Neural cell (in vitro differentiated cells): ENCODE measurements around the gene TMEM131L. TPM values are rescaled to one million over a fixed set of nuclear protein-coding genes. Genes with fewer than 3 reads are reported as not detected.
"Not testable (repeated sequence)": the region's sequence is repeated elsewhere in the genome, so short reads cannot be mapped to it uniquely, and the experiment has no call there.

Experiments used
- H2AFZ ChIP-seq: fragments of 200-600, 300-800 bp; sonication (generic), shearing (Covaris generic); 2 replicates; pipeline ENCODE4 v1.6.0; 2014; ENCODE audit warnings: low read depth, mild to moderate bottlenecking, antibody characterized with exemption, low read length, moderate library complexity
- H3F3A ChIP-seq: fragments of 200-600 bp; shearing (Covaris generic); 2 replicates; pipeline ENCODE4 v1.6.1; 2016; ENCODE audit warnings: mild to moderate bottlenecking, moderate library complexity, mixed read lengths, antibody characterized with exemption, low read length; ENCODE audit not compliant: insufficient read depth, poor library complexity, severe bottlenecking
- H3K27ac ChIP-seq: fragments of 200-600, 300-800 bp; sonication (generic), shearing (Covaris generic); 2 replicates; pipeline ENCODE4 v1.5.1; 2014; ENCODE audit warnings: mild to moderate bottlenecking, low read length, moderate library complexity
- H3K27me3 ChIP-seq: fragments of 300-800, 200-600 bp; sonication (generic), shearing (Covaris generic); 2 replicates; pipeline ENCODE4 v1.6.0; 2014; ENCODE audit warnings: mild to moderate bottlenecking, low read depth, low read length, moderate library complexity; ENCODE audit not compliant: insufficient read depth
- H3K36me3 ChIP-seq: fragments of 300-800, 200-600 bp; sonication (generic), shearing (Covaris generic); 2 replicates; pipeline ENCODE4 v1.5.1; 2014; ENCODE audit warnings: mild to moderate bottlenecking, antibody characterized with exemption, low read length, moderate library complexity; ENCODE audit not compliant: insufficient read depth
- H3K4me2 ChIP-seq: fragments of 300-800, 200-600 bp; sonication (generic), shearing (Covaris generic); 2 replicates; pipeline ENCODE4 v1.6.0; 2014; ENCODE audit warnings: mild to moderate bottlenecking, low read length
- H3K4me3 ChIP-seq: fragments of 300-800, 200-600 bp; sonication (generic), shearing (Covaris generic); 2 replicates; pipeline ENCODE4 v1.5.1; 2014; ENCODE audit warnings: mild to moderate bottlenecking, low read length, moderate library complexity
- H3K79me2 ChIP-seq: fragments of 200-600 bp; shearing (Covaris generic); replicated peaks from 2 replicates; pipeline ENCODE4 v1.6.0; 2014; ENCODE audit warnings: mild to moderate bottlenecking, low read length, moderate library complexity; ENCODE audit not compliant: insufficient read depth
- H3K9ac ChIP-seq: fragments of 300-800, 200-600 bp; sonication (generic), shearing (Covaris generic); 2 replicates; pipeline ENCODE4 v1.6.1; 2016; ENCODE audit warnings: mild to moderate bottlenecking, low read length, mixed read lengths
- H3K9me2 ChIP-seq: fragments of 200-600 bp; shearing (Covaris generic); 2 replicates; pipeline ENCODE4 v1.6.1; 2016; ENCODE audit warnings: mild to moderate bottlenecking, low read length, mixed read lengths; ENCODE audit not compliant: insufficient read depth
- H3K9me3 ChIP-seq: fragments of 200-600, 300-800 bp; sonication (generic), shearing (Covaris generic); 2 replicates; pipeline ENCODE4 v1.6.1; 2016; ENCODE audit warnings: mild to moderate bottlenecking, mixed run types, low read length, moderate library complexity, mixed read lengths
- H4K20me1 ChIP-seq: fragments of 200-600 bp; shearing (Covaris generic); 2 replicates; pipeline ENCODE4 v1.6.1; 2016; ENCODE audit warnings: mild to moderate bottlenecking, mixed run types; ENCODE audit not compliant: insufficient read depth
- EP300 ChIP-seq: fragments of 450-650 bp; conservative IDR thresholded peaks from 2 replicates; pipeline ENCODE4 v1.6.1; 2014; ENCODE audit warnings: antibody characterized with exemption, mild to moderate bottlenecking, moderate library complexity; ENCODE audit not compliant: poor library complexity, severe bottlenecking
- EZH2 ChIP-seq: fragments of 200-600, 300-800 bp; shearing (Covaris generic), sonication (generic); IDR thresholded peaks from 2 replicates; pipeline ENCODE4 v1.6.1; 2014; ENCODE audit warnings: antibody characterized with exemption, low read length, borderline replicate concordance, mild to moderate bottlenecking; ENCODE audit not compliant: insufficient read depth, poor library complexity, severe bottlenecking
- MXI1 ChIP-seq: fragments of 450-650 bp; conservative IDR thresholded peaks from 2 replicates; pipeline ENCODE4 v1.6.1; 2014; ENCODE audit warnings: antibody characterized with exemption, mild to moderate bottlenecking; ENCODE audit not compliant: poor library complexity, severe bottlenecking
- POLR2AphosphoS5 ChIP-seq: IDR thresholded peaks from 2 replicates; pipeline ENCODE4 v1.6.1; 2012
- RAD21 ChIP-seq: fragments of 450-650 bp; conservative IDR thresholded peaks from 2 replicates; pipeline ENCODE4 v1.6.1; 2014; ENCODE audit warnings: antibody characterized with exemption, mild to moderate bottlenecking, moderate library complexity
- REST ChIP-seq: IDR thresholded peaks from 2 replicates; pipeline ENCODE4 v1.6.1; 2012; ENCODE audit warnings: borderline replicate concordance
- SMC3 ChIP-seq: fragments of 450-650 bp; conservative IDR thresholded peaks from 2 replicates; pipeline ENCODE4 v1.6.1; 2014; ENCODE audit warnings: antibody characterized with exemption, mild to moderate bottlenecking, moderate library complexity; ENCODE audit not compliant: poor library complexity
- TAF1 ChIP-seq: IDR thresholded peaks from 2 replicates; pipeline ENCODE4 v1.6.1; 2012; ENCODE audit warnings: low read depth
- polyA plus RNA-seq: library from polyadenylated mRNA; depleted of rRNA; stranded (reverse); fragments of >200 nt; gene quantifications from 2 replicates; pipeline ENCODE4 v1.2.3, GENCODE V29; 2014
- TF ChIP-seq, protein P1 (sequence below): fragments of 450-650 bp; IDR thresholded peaks from 2 replicates; pipeline ENCODE4 v1.5.1; 2014; ENCODE audit warnings: antibody characterized with exemption, mild to moderate bottlenecking, moderate library complexity; ENCODE audit not compliant: poor library complexity, severe bottlenecking

The TMEM131L gene
- polyA plus RNA-seq, 1 donor from 2014 or later = 11.1 TPM

DNA sequence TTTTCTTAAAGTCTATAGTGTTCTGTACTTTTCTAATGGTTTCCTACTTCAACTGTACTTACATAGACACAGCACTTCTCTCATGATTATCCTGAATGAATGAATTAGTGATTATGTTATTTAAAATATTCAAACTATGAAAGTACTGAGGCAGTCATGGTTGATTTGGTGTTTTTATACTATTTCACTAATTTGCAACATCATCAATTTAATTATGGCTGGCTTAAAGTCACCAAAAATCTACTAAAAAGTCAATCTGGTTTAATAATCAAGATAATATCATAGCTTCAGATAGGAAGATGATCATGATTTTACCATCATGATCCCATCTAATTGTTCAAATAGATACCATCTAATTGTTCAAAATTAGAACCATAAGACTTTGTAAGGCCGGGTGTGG lies 16.8 kb upstream of the TMEM131L start:
- Histone ChIP-seq H3K79me2 (no peaks in the 10 kb centered on the region), H3K9me2 (no peaks in the 10 kb centered on the region), H3K27ac (no peak overlapping the region), H3K4me2 (no peak overlapping the region), H3K9ac (no peak overlapping the region), H4K20me1 (no peaks in the 10 kb centered on the region), H3K9me3 (no peaks in the 10 kb centered on the region), H3F3A (no peaks in the 10 kb centered on the region), H3K4me3 (no peak overlapping the region), H2AFZ (no peak overlapping the region), H3K36me3 (no peaks in the 10 kb centered on the region), H3K27me3 (no peaks in the 10 kb centered on the region)
- TF ChIP-seq REST (no peak), EZH2 (no peak), MXI1 (no peak), SMC3 (no peak), RAD21 (no peak), TAF1 (no peak), POLR2AphosphoS5 (no peak), EP300 (no peak)
- TF ChIP-seq, protein P1, sequence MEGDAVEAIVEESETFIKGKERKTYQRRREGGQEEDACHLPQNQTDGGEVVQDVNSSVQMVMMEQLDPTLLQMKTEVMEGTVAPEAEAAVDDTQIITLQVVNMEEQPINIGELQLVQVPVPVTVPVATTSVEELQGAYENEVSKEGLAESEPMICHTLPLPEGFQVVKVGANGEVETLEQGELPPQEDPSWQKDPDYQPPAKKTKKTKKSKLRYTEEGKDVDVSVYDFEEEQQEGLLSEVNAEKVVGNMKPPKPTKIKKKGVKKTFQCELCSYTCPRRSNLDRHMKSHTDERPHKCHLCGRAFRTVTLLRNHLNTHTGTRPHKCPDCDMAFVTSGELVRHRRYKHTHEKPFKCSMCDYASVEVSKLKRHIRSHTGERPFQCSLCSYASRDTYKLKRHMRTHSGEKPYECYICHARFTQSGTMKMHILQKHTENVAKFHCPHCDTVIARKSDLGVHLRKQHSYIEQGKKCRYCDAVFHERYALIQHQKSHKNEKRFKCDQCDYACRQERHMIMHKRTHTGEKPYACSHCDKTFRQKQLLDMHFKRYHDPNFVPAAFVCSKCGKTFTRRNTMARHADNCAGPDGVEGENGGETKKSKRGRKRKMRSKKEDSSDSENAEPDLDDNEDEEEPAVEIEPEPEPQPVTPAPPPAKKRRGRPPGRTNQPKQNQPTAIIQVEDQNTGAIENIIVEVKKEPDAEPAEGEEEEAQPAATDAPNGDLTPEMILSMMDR = no peak

GRCh38 chr4:153450544-153450917 lies 15.6 kb upstream of the TMEM131L start:
- H3K79me2 ChIP-seq = no peaks in the 10 kb centered on the region
- no peak overlapping the region for H2AFZ ChIP-seq
- no peak overlapping the region for H3K9ac ChIP-seq
- no peaks in the 10 kb centered on the region for H3K9me3 ChIP-seq
- H3F3A ChIP-seq = no peaks in the 10 kb centered on the region
- H4K20me1 ChIP-seq = no peaks in the 10 kb centered on the region
- no peaks in the 10 kb centered on the region for H3K9me2 ChIP-seq
- H3K27ac ChIP-seq = no peak overlapping the region
- H3K4me3 ChIP-seq = no peak overlapping the region
- no peaks in the 10 kb centered on the region for H3K27me3 ChIP-seq
- H3K36me3 ChIP-seq = no peaks in the 10 kb centered on the region
- TF ChIP-seq RAD21 (no peak), POLR2AphosphoS5 (no peak), SMC3 (no peak), REST (no peak), EZH2 (no peak), TAF1 (no peak), MXI1 (no peak), EP300 (no peak)
- TF ChIP-seq, protein P1 = no peak
- H3K4me2 ChIP-seq = no peak overlapping the region

DNA sequence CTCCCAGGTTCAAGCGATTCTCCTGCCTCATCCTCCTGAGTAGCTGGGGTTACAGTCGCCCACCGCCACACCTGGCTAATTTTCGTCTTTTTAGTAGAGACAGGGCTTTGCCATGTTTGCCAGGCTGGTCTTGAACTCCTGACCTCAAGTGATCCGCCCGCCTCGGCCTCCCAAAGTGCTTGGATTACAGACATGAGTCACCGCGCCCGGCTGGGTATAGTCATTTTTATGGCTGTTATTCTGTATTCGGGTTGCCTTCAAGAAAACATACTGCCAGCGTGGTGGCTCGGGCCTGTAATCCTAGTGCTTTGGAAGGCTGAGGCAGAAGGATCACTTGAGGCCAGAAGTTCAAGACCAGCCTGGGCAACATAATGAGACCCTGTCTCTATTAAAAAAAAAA lies 15.0 kb upstream of the TMEM131L start:
- H3K27me3 ChIP-seq, H3K36me3 ChIP-seq, H3K4me2 ChIP-seq, H4K20me1 ChIP-seq, H3K4me3 ChIP-seq, H3K9me3 ChIP-seq, H3K9ac ChIP-seq, H3K9me2 ChIP-seq, H2AFZ ChIP-seq, H3K79me2 ChIP-seq, H3F3A ChIP-seq, H3K27ac ChIP-seq: not testable (repeated sequence)
